ENCODE results near the gene POLR2E. TPM values are rescaled to one million over a fixed set of nuclear protein-coding genes. Genes with fewer than 3 reads are reported as not detected.

Gene POLR2E
- total RNA-seq, 1 experiment from 2014 or later: 261 TPM

- H3K18ac ChIP-seq (ENCODE audit: insufficient read length, low read depth, low read length): peak overlapping the region; percentile 4
- no peak overlapping the region for H4K5ac ChIP-seq (ENCODE audit: insufficient read length, low read depth, low read length)
- no peaks in the 10 kb centered on the region for H3K27me3 ChIP-seq (ENCODE audit: insufficient read depth, low read length)
- H3K9ac ChIP-seq (ENCODE audit: extremely low read depth, insufficient read length, low read length): no peak overlapping the region
- no peaks in the 10 kb centered on the region for H3K27me3 Mint-ChIP-seq (ENCODE audit: low read depth)
- H4K91ac ChIP-seq (ENCODE audit: insufficient read length, low read depth, low read length): no peak overlapping the region
- no peak overlapping the region for H3K27ac ChIP-seq (ENCODE audit: insufficient read length, low read depth, low read length)
- no peak overlapping the region for H2BK120ac ChIP-seq (ENCODE audit: low read depth, low read length, poor library complexity, severe bottlenecking)
- H2AK5ac ChIP-seq (ENCODE audit: insufficient read length, low read length): no peak overlapping the region
- H3K23me2 ChIP-seq (ENCODE audit: insufficient read length, low read depth, low read length, poor library complexity, severe bottlenecking): no peaks in the 10 kb centered on the region
- no peaks in the 10 kb centered on the region for H4K20me1 ChIP-seq (ENCODE audit: control insufficient read depth, insufficient read depth, insufficient read length)
- H3K4ac ChIP-seq (ENCODE audit: low read depth, low read length): no peak overlapping the region
- TF ChIP-seq CTCF (conservative IDR thresholded peaks at IDR 0.05): no peak; the same call in 2 of the 3 replicates
- no peak overlapping the region for H2AFZ ChIP-seq (ENCODE audit: low read length)
- H3K27ac Mint-ChIP-seq: no peak overlapping the region
- no CpG with 5 or more reads among the region's 64 CpGs for WGBS (ENCODE audit: extremely low coverage, insufficient read length, low lambda C conversion rate)
- DNase-seq: peak; percentile 73
- H3K4me2 ChIP-seq (ENCODE audit: insufficient read depth, insufficient read length, low read length): peak overlapping the region; percentile 14
- no peak overlapping the region for H2BK5ac ChIP-seq (ENCODE audit: insufficient read length, low read length)
- H3K4me3 Mint-ChIP-seq: peak overlapping the region; percentile 44 to 47; a peak in 3 of 5 replicates
- H3K4me1 Mint-ChIP-seq: peaks cover 4 to 10% of the 10 kb centered on the region in 2 experiments
- no peaks in the 10 kb centered on the region for H3K9me3 ChIP-seq (ENCODE audit: control insufficient read depth, low read depth, low read length)
- no peaks in the 10 kb centered on the region for H3K79me1 ChIP-seq (ENCODE audit: insufficient read depth, low read depth, low read length, poor library complexity, severe bottlenecking)
- H3T11ph ChIP-seq (ENCODE audit: low read length): no peak overlapping the region
- no peaks in the 10 kb centered on the region; the same call in 1 of the 2 replicates for H3K4me1 ChIP-seq (ENCODE audit: insufficient read depth, low read length)
- peak overlapping the region; percentile 18 for H3K14ac ChIP-seq (ENCODE audit: insufficient read depth, low read length)
- no peak overlapping the region for H4K8ac ChIP-seq (replicated peaks; ENCODE audit: insufficient read length, low read depth, low read length)
- no peaks in the 10 kb centered on the region; the same call in 1 of the 2 replicates for H3K79me2 ChIP-seq (ENCODE audit: insufficient read depth, low read length)
- peaks cover 0 to 16% (median 11%) of the 10 kb centered on the region in 3 experiments; a peak in 5 of 7 replicates for H3K36me3 Mint-ChIP-seq (ENCODE audit: insufficient read depth in 1 of 3, low read depth in 3 of 3)
- no peaks in the 10 kb centered on the region for H3K9me3 Mint-ChIP-seq
- H2BK20ac ChIP-seq (ENCODE audit: low read depth, low read length, poor library complexity, severe bottlenecking): no peak overlapping the region
- H3K56ac ChIP-seq (ENCODE audit: insufficient read length, low read depth, low read length): no peak overlapping the region
- H2BK12ac ChIP-seq (ENCODE audit: insufficient read length, low read depth, low read length): no peak overlapping the region
- no peak overlapping the region for H3K23ac ChIP-seq (ENCODE audit: insufficient read length, low read depth, low read length)
- H2BK15ac ChIP-seq (ENCODE audit: low read depth, low read length): no peak overlapping the region
Measured at GRCh38 chr19:1131718-1132551, 36.8 kb upstream of the POLR2E start.
